NT2/D1 (cell line): ENCODE measurements around the gene PRR7.

Experiments used
- SUZ12 ChIP-seq: IDR thresholded peaks from 2 replicates; pipeline ENCODE4 v1.6.1; 2011; ENCODE audit not compliant: insufficient read length, insufficient read depth; ENCODE audit errors: extremely low read depth
- ZNF274 ChIP-seq: IDR thresholded peaks from 2 replicates; pipeline ENCODE4 v1.6.1; 2011; ENCODE audit warnings: mild to moderate bottlenecking, low read depth, low read length

GRCh38 chr5:177476531-177477233, 30.1 kb downstream of the PRR7 start:
- no peak for TF ChIP-seq SUZ12
- no peak for TF ChIP-seq ZNF274
